Stimulated activated CD4-positive, alpha-beta T cell treated with anti-CD3 and anti-CD28 coated beads, Interleukin-1b, Interleukin-23, amount 100 ng/mL, for 4 hours (primary cell): ENCODE data around the gene RBM12.
A peak's percentile ranks its signal among the peaks of the same experiment; 100 is the strongest.
"Not testable (repeated sequence)": the region's sequence is repeated elsewhere in the genome, so short reads cannot be mapped to it uniquely, and the experiment has no call there.

ENCODE experiments used
- DNase-seq, 2 donors: peaks; one replicate each; pipeline ENCODE4 v3.0.0-alpha.2; 2020; ENCODE audit warnings: low read depth in 2 of 2

Gene RBM12

DNA sequence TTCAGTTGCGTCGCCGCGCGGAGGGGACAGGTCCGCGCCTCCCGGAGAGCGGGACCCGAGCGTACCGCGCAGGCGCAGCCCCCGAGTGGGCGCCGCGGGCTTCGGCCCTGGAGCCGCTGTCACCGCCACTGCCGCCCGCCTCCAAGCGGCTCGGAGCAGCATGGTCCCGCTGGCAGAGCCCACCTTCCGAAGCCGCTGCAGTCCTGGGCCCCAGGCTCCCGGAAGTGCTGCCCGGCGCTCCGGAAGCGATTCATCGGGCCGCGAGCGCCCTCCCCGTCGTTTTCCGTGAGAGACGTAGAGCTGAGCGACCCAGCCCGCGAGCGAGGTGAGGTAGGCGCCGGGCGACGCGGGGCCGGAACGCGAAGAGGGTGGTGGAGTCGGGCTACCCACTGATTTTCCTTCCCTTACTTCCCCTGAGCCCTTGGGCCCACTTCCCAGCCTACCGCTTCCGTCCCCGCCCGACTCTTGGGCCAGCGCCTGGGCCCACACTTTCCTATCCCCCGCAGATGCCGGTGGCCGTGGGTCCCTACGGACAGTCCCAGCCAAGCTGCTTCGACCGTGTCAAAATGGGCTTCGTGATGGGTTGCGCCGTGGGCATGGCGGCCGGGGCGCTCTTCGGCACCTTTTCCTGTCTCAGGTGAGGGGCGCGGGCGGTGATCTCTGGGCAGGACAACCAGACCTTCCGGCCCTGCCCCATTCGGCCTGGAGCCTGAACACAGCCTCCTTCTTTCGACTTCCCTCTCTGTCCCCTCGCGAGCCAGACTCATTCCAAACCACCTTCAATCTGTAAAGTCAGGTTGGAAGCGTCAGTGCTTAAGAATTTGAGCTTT is 34.6 kb upstream of the RBM12 start, which contains the start of the genes NFS1 and ROMO1:
Gene NFS1 (minus strand): TSS at position 226 of the 830 bp plus-strand sequence. CDS start 64 bp downstream, at position 162.
Gene ROMO1 (plus strand): TSS at position 279 of the 830 bp plus-strand sequence. CDS start 228 bp downstream, at position 507.
- DNase-seq = peak; percentile 73 to 82

DNA sequence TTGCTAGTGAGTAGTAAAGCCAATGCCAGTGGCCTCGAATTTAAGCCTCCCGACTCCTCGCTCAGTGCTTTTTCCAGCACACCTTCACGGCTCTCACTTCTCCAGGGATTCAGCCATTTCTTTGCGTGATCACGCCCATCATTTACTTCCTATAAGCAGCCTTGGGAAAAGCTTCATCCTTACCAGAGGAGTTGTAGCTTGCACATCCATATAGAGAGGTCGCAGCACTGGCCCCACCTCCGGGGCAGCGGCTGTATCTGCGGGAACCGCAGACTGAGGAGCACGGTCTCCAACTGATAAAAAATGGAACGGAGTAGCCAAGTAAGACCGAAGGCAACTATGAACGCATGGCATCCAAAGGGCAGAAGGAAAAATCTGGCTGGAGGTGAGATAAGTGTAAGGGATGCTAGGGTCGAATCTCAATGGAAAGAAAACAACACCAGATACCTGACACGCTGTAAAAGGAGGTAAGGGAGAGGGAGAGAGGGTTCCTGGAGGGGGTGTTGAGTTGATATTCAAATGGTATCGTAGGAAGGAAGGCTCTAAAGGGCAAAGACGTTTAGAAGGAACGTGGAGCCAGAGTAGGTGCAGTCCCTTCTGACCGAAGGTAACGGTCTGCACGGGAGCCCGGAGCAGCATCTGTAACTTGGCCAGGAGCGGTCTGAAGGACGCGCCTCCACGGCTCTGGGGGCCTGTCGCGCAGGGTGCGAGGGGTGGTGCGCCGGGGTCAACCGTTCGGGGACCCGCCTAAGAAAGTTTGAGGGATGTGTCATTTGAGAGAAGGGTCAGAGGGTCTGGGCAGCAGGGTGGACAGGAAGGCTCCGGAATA is 33.8 kb upstream of the RBM12 start:
- no peak for DNase-seq

DNA sequence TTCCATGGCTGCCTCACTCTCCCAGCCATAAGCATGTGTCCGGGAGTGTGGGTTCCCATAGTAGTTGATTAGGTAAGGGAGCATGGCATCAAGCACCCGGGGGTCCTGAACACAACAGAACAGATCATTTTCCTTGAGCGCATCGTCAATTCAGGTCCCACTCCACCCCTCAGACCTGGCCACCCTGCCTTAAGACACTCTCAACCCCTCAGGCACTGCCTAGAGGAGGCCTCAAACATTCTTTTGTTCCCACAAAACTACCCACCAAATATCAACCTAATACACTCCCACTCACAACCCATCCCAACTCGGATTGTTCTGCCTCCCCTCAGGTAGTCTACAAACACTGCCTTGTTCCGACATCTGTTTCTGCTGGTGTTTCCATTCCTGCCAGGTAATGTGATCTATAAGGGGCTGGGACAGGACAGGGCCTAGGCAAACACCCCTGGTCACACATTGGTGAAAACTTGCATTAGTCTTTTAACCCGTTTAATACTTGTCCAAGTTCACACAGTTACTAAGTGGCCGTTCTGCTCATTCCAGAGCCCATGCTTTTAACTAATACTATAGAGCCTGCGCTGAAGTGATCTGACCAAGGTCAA is 33.1 kb upstream of the RBM12 start:
- no peak for DNase-seq

DNA sequence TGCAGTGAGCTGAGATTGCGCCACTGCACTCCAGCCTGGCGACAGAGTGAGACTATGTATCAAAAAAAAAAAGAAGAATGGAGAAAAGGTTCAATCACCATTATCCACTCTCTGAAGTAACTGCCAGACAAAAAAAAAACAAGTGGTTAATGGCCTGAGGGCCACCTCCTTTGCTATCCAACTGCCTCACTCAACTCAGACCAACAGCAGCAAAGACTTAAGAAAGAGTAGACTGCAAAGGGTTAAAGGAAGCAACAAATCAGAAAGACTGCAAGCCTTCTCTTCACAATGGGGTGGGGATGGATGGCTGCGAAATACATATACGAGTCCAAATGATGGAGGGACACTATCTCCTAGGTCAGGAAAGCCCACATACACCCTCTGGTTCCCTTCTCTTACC is 31.3 kb upstream of the RBM12 start:
- DNase-seq = no peak

DNA sequence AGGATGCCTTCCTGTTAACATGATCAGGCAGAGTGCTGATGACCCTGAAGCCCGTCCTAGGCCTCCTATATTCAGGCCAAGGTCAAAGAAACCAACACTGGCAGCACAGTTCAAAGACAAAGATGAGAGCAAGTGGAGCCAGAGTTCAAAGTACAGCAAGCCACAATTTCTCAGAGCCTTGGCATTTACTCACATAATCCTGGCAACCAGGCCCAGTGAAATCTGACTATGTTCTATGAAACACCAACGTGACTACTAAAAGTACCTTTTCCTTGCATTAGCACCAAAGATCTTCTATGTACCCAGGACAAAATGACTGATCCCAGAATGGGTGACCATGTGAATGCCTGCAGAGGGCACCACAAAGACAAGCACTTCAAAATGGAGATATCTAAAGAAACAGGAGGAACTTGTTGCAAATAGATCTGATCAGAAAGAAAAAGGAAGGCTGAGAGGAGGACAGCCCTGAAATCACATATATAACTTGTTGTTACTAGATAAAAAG is 30.6 kb upstream of the RBM12 start:
- DNase-seq = no peak

DNA sequence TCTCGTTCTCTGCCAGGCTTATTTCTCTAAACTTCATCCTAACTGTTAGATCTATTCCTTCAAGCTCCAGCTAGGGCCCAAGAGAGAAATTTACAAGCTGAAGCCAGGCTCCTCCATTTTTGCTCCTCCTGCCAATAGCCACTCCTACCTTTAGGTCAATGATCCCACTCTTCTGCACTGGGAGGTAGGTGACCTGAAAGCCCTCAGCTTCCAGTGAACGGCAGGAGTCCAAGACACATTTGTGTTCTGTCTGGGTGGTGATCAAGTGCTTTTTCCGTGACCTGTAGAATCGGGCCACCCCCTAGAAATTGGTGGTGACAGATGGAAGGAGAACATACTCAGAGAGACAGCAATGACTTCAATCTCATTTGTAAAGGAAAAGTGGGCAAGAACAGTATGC is 25.6 kb upstream of the RBM12 start:
- DNase-seq = no peak

DNA sequence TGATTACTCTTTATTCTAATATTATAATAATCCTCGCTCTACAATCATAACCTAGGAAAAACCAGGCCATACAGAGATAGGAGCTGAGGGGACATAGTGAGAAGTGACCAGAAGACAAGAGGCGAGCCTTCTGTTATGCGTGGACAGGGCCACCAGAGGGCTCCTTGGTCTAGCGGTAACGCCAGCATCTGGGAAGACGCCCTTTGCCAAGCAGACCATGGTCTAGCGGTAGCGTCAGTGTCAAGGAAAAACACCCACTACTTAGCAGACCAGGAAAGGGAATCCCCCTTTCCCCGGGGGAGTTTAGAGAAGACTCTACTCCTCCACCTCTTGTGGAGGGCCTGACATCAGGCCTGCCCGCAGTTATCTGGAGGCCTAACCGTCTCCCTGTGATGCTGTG is 22.2 kb upstream of the RBM12 start:
- not testable (repeated sequence) for DNase-seq

DNA sequence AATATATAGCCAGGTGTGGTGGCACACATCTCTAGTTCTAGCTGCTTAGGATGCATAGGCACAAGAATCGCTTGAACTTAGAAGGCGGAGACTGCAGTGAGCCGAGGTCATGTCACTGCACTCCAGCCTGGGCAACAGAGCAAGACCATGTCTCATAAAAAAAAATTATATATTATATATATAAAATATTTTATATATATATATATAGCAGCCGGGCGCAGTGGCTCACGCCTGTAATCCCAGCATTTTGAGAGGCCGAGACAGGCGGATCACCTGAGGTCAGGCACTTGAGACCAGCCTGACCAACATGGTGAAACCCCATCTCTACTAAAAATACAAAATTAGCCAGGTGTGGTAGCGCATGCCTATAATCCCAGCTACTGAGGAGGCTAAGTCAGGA is 20.7 kb upstream of the RBM12 start:
- DNase-seq = not testable (repeated sequence)

DNA sequence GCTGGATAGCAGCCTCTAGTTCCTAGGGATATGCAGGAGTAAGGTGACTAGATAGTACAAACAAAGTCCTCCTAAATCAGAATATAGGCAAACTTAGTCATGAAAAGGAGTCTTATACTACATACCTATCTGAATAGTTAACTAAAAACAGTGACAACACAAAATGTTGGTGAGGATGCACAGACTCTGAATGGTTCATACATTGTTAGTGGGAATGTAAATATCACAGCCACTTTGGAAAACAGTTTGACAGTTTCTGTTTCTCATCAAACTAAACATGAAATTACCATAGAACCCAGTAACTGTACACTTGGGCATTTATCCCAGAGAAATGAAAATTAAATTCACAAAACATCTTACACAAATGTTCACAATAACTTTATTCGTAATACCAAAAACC is 17.3 kb upstream of the RBM12 start:
- no peak for DNase-seq

DNA sequence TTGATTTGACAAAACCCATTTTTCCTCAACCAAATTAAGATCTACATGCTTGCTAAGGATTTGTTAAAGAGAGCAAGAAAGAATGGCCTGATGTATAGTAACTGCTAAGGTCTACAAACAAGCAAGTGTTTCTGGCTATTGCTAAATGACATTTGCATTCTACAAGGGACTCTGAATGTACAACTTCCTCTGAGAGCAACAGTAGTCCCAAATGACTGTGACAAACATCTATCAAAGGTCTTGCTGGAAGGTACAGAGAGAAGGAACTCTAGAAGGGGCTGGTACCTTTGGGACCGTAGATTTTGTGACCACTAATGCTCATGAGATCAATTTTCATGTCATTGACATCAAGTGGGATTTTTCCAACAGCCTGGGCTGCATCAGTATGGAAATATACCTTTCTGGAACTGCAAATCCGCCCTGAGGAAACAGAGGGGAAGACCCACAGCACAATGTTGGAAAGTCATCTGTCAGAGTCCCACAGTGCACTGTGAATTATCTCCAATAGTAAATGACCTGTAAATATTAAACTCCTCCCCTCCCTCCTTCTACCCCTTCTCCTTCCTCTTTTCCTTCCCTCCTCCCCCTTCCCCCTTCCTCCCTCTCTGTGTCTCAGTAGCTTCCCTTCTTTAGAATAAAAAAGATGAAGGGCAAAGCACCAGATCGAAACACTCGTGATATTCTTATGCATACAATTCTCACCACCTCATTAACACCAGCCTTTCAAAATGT is 15.9 kb upstream of the RBM12 start:
- DNase-seq = no peak

DNA sequence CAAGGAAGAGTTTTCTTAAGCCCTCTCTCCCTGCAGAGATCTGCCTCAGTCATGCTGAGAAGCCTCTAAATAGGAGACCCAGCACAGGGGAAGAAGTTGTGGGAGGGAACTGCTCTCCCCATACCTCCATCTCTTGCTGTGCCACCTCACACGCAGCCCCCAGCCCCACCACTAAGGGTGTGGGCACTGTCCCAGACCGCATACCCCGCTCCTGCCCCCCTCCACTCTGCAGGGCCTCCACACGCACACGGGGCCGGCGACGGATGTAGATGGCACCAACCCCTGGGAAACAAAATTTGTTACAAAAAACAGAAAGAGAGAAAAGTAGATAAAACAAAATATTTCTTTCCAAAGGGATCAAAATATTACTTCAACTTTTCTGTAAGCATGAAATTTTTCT is 10.2 kb upstream of the RBM12 start:
- DNase-seq = no peak

DNA sequence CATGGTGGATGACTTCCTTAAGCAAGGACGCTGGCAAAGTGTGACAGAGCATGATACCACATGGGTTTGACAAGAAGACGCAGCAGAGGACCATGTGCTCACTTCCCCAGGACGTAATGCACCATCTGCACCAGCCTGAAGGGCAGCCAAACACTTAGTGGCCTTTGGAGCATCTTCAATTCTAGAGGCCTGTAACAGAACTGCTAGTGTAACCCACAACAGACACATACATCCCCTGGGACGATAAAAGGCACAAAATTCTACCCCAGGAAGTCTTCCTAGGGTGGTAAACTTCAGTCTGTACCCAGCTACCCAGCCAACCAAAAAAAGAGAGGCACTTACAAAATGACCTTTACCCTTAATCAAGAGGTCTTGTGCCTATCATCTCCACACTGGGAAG is 9.2 kb upstream of the RBM12 start:
- no peak for DNase-seq

DNA sequence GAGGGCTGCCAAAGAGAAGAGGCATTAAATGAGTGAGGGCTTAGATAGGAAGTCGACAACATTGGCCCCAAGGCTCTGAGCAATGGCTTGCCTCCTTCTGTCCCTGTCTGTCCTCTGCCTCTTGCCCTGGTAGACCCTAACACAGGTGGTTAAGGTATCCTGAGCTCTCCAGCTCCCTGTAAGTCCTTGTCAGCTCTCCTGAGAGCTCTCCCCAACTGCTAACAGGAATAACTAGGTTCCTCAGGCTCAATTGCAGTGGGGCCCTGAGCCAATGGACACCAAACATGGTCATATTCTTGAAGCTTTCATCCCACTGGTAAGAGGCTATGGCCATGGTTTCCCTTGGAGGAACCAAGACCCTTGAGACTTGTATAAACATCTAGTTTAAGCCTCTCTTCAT is 5.0 kb upstream of the RBM12 start:
- DNase-seq = no peak

DNA sequence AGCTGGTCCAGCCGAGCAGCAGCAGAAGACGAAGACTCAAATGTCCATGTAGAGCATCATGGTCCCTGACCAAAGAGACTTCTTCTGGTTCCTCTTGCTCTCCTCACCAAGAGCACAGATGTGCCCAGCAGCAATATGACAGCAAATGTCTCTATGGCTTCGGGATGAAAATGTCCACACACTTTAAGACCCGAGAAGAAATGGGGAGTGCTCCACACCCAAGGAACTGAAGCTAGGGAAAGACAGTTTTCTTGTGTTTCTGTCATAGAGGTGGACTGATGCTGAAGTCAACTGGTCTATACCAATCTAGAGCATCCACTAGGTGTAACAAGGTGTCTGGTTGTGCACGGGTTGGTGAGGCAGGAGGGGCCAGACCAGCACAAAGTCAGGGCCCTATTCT is 4.5 kb upstream of the RBM12 start:
- DNase-seq = no peak

DNA sequence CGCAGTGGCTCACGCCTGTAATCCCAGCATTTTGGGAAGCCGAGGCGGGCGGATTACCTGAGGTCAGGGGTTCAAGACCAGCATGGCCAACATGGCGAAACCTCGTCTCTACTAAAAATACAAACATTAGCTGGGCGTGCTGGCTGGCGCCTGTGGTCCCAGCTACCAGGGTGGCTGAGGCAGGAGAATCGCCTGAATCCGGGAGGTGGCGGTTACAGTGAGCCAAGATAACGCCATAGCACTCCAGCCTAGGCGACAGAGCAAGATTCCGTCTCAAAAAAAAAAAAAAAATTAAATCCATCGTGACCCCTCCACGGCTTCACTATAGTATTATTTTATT is 1.2 kb upstream of the RBM12 start:
- no peak for DNase-seq

DNA sequence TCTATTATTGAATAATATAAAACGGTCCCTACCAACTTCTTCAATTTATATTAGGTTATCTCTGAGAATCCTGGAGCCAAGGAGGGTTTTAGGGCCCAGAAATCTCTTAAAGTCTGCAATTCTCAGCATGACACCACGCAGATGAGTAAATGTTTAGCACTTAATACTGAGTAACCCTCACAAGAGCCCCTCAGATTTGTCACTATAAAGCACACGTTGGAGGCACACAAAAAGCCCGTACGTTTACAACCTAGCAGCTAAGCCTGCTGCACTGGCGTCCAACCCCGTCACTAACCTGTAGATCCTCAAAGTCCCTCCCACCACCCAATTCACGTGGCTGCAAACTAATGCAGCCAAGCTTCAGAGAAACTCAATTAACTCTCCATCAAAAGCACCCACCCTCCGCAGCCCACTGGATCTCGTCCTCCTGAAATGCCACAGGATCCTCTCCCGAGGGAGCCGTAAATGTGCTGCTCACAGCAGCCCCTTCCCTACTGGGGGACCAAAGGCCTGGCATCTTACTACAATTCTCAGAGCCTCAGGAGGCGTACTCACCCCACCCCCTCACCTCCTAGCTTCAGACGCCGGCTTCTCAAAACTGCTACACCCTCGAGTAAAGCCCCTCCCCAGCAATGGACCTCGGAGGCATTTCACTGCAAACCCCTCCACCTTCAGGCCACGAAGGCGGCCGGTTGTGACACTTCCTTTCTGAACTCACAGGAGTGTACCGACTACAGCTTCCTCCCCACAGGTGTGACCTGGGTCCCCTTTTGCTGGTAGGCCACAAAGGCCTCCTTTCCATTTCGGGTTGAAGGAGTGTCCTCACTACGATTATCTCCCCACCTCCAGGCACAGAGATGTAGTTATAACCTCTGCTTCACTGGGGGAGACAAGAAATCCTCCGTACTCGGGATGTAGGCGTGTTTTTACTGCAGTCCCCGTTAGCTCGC is 909 bp downstream of the RBM12 start:
- peak; percentile 33 to 34 for DNase-seq

DNA sequence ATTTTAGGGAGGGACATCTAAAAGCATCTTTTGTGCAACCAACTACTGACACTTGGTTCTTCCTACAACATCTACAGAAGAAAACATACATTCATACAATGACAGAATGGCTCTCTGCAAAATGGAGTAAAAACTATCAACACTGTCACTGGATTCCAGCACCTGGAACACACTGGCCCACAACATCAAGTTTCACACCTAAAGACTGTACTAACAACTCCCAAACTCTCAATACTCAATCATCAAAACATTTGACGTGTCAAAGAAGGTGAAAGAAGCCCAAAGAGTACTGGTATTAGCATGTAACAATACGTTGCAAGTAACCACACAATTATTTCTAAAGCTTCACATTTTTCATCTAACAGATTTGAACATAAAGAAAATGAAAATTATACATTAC is 2.1 kb downstream of the RBM12 start:
- DNase-seq = no peak

DNA sequence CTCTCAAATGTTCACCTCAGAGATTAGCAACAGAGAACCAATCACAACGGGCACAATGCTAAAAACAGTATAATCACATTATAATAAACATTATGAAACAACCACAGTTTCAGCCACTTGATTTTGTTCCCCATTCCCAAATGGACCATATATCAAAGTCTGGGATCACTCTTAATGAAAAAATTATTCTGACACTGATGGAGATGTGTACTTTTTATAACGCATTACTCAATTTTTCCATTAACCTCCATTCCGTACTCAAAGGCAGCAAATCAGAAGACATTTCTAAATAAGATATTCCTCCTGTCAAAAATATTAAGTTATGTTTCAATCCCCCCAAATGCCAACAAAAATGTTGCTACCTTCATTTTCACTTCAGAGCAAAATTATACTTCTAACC is 2.8 kb downstream of the RBM12 start:
- DNase-seq = no peak

DNA sequence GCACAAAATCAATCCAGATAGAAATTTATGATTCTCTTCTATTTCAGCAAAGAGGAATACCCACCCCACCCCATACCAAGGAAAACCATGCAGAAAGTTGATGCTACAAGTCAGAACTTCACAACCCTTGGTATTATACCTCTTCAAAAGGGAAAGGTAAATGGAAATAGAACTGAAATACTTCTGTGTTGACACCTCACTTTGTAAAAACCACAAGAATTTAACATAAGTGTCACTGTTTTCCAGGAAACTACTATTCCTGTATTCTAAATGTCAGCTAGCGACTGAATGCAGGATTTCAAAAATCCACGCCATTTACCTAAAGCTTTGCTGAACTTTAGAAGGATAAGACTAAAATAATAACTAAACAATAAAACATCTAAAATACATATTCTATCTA is 3.6 kb downstream of the RBM12 start:
- no peak for DNase-seq

DNA sequence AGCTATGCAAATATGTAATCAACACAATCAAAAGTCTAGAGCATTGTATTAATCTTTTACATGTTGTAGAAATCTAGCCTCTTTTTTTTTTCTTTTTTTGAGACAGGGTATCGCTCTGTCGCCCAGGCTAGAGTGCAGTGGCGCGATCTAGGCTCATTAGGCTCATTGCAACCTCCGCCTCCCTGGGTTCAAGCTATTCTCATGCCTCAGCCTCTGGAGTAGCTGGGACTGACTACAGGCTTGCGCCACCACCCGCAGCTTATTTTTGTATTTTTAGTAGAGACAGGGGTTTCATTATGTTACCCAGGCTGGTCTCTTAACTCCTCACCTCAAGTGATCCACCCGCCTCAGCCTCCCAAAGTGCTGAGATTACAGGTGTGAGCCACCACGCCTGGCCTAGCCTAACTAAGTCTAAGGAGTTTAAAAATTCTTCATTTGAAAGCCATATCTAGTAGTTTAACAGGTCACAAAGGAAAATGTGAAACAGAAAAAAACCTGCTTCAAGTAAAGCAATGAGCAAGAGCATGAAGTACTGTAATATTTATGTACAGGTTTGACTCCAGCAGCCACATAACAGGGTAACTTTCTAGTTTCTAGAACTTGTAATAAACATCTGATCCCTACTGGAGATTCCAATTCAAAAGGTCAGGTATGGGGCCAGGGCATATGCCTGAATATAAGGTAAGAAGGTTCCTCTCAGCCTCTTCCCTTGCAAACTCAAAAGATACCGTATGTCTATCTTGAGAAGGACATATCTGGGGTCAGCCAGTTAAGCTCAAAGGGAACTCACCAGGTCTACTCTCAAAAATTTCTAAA is 4.4 kb downstream of the RBM12 start:
- peak in 1 of 2 donors; percentile 21 for DNase-seq
